ENCODE data around the gene SLC7A9.

DNA sequence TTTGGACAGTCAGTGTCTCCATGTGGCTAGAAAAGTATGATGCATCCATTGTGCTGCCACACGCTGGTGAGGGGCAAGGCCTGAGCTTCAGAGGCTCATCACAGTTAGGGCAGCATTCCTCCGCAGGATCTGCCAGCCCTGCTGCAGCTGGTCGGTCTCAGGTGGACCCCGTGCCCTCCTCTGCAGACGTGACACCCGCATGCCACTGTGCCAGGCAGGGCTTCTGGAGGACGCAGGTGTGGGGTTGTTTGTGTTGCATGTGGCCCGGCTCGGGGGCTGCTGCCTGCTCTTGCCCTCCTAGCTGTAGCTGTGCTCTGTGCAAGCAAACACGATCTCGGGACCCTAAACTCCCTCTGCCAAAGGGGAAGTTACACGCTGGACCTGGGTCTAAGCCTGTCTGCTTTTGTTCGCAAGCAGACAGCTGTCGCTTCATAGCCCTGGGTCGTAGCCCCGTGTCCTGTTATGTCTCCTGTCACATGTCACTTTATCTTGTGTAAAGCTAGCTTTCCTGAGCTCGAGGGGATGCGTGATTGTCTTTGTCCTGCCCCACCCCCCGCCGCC lies 45.3 kb downstream of the SLC7A9 start:
- TF ChIP-seq EZH2 (IDR thresholded peaks at IDR 0.05): no peak
- no peak for TF ChIP-seq POLR2AphosphoS5 (IDR thresholded peaks at IDR 0.05; ENCODE audit: borderline replicate concordance, low read depth, low read length)

Measured in SK-N-MC (cell line).